Measurements from ENCODE around the gene VWA8. TPM values are rescaled to one million over a fixed set of nuclear protein-coding genes. Genes with fewer than 3 reads are reported as not detected.

Gene VWA8
- polyA plus RNA-seq, 3 donors, result 2.0 to 4.4 (median 3.4) TPM

DNA sequence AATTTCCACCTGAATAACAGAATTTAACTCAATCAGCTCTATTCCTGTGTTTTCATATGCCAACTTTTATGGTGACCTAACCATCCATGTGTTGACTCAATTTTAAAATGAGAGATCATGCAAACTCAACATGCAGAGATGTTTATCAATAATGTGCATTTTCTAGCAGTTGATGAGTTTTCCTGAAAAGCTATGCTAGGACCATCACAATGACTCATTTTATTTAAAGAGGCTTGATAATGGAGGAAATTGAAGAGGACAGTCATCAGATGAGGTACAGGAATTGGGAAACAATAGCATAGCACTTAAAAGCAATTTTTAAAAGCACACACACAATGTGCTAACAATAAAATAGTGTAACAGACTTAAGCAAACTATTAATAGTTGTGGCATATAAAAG, 127.1 kb downstream of the VWA8 start:
- Mint-ChIP-seq H3K36me3 (peaks cover 18 to 30% of the 10 kb centered on the region in 2 donors), H3K4me1 (peaks cover 16% of the 10 kb centered on the region), H3K4me3 (no peak overlapping the region), H3K27ac (no peak overlapping the region), H3K9me3 (peaks cover 0 to 4% (median 3%) of the 10 kb centered on the region in 7 donors), H3K27me3 (ENCODE audit: low read depth in 3 of 3) (no peaks in the 10 kb centered on the region)
- Histone ChIP-seq H3K4me1 (ENCODE audit: control insufficient read depth in 1 of 2, insufficient read depth in 2 of 2, low read length in 2 of 2) (peaks cover 6 to 19% of the 10 kb centered on the region in 2 donors), H3K36me3 (replicated peaks in 1 of 2; ENCODE audit: control insufficient read depth in 1 of 2, insufficient read depth in 2 of 2, low read length in 2 of 2) (peaks cover 0 to 11% of the 10 kb centered on the region in 2 donors), H3K4me3 (replicated peaks in 1 of 3; ENCODE audit: low read depth in 2 of 3, low read length in 3 of 3) (no peak overlapping the region), H3K9ac (ENCODE audit: insufficient read depth, low read length, poor library complexity, severe bottlenecking) (no peak overlapping the region), H2AFZ (ENCODE audit: insufficient read depth, low read depth, low read length, poor library complexity, severe bottlenecking) (no peak overlapping the region), H3K27me3 (ENCODE audit: control insufficient read depth in 2 of 2, insufficient read depth in 2 of 2, low read length in 2 of 2) (no peaks in the 10 kb centered on the region), H4K20me1 (ENCODE audit: insufficient read depth, low read length) (no peaks in the 10 kb centered on the region), H3K4me2 (replicated peaks; ENCODE audit: extremely low read depth, low read length, poor library complexity, severe bottlenecking) (no peak overlapping the region), H3K9me3 (replicated peaks in 1 of 2; ENCODE audit: control insufficient read depth in 1 of 2, insufficient read depth in 1 of 2, low read length in 2 of 2) (no peaks in the 10 kb centered on the region), H3K79me2 (ENCODE audit: insufficient read depth, low read length) (no peaks in the 10 kb centered on the region), H3K27ac (ENCODE audit: low read depth in 1 of 2, low read length in 2 of 2) (no peak overlapping the region)
- no peak for DNase-seq
- TF ChIP-seq, protein P1, sequence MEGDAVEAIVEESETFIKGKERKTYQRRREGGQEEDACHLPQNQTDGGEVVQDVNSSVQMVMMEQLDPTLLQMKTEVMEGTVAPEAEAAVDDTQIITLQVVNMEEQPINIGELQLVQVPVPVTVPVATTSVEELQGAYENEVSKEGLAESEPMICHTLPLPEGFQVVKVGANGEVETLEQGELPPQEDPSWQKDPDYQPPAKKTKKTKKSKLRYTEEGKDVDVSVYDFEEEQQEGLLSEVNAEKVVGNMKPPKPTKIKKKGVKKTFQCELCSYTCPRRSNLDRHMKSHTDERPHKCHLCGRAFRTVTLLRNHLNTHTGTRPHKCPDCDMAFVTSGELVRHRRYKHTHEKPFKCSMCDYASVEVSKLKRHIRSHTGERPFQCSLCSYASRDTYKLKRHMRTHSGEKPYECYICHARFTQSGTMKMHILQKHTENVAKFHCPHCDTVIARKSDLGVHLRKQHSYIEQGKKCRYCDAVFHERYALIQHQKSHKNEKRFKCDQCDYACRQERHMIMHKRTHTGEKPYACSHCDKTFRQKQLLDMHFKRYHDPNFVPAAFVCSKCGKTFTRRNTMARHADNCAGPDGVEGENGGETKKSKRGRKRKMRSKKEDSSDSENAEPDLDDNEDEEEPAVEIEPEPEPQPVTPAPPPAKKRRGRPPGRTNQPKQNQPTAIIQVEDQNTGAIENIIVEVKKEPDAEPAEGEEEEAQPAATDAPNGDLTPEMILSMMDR (IDR thresholded peaks at IDR 0.05), result no peak
- intact Hi-C loops (cut with micrococcal nuclease), result loop anchor here in 1 of 2 donors (10.0 kb wide), 1 partner anchor 169 kb away; no protein-coding TSS in a partner anchor

DNA sequence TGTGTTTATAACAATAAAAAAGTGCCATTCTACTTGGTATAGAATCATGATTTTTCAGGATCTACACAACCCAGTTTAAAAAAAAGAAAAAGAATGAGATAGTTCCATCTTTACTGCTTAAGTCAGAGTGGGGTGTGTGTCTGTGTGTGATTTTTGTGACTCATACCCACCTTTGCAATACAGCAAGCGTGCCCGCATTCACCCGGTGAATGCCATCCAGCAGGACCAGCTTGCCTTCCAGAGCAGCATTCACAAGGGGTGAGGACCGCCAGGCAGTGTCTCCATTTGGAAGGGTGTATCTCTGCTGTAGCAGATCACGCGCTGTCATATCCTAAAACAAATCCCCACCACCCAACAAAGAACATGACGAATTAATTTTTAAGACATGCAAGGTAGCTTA, 127.7 kb downstream of the VWA8 start:
- Mint-ChIP-seq H3K27me3 (ENCODE audit: low read depth in 3 of 3) (no peaks in the 10 kb centered on the region), H3K36me3 (peaks cover 18 to 30% of the 10 kb centered on the region in 2 donors), H3K9me3 (peaks cover 0 to 4% (median 3%) of the 10 kb centered on the region in 7 donors), H3K4me1 (peaks cover 14% of the 10 kb centered on the region), H3K4me3 (no peak overlapping the region), H3K27ac (no peak overlapping the region)
- no CpG with 5 or more reads among the region's 7 CpGs for WGBS (ENCODE audit: insufficient coverage)
- H3K9ac ChIP-seq (ENCODE audit: insufficient read depth, low read length, poor library complexity, severe bottlenecking), result no peak overlapping the region
- intact Hi-C loops (cut with micrococcal nuclease), result loop anchor here in 1 of 2 donors (10.0 kb wide), 1 partner anchor 168 kb away; no protein-coding TSS in a partner anchor
- H2AFZ ChIP-seq (ENCODE audit: insufficient read depth, low read depth, low read length, poor library complexity, severe bottlenecking), result no peak overlapping the region
- no peaks in the 10 kb centered on the region for H3K9me3 ChIP-seq (replicated peaks in 1 of 2; ENCODE audit: control insufficient read depth in 1 of 2, insufficient read depth in 1 of 2, low read length in 2 of 2)
- no peaks in the 10 kb centered on the region for H4K20me1 ChIP-seq (ENCODE audit: insufficient read depth, low read length)
- H3K36me3 ChIP-seq (replicated peaks in 1 of 2; ENCODE audit: control insufficient read depth in 1 of 2, insufficient read depth in 2 of 2, low read length in 2 of 2), result peaks cover 0 to 11% of the 10 kb centered on the region in 2 donors
- H3K27ac ChIP-seq (ENCODE audit: low read depth in 1 of 2, low read length in 2 of 2), result no peak overlapping the region
- DNase-seq, result no peak
- TF ChIP-seq, protein P1 (IDR thresholded peaks at IDR 0.05), result no peak
- H3K4me3 ChIP-seq (replicated peaks in 1 of 3; ENCODE audit: low read depth in 2 of 3, low read length in 3 of 3), result no peak overlapping the region
- peaks cover 6 to 18% of the 10 kb centered on the region in 2 donors for H3K4me1 ChIP-seq (ENCODE audit: control insufficient read depth in 1 of 2, insufficient read depth in 2 of 2, low read length in 2 of 2)
- no peaks in the 10 kb centered on the region for H3K79me2 ChIP-seq (ENCODE audit: insufficient read depth, low read length)
- no peak overlapping the region for H3K4me2 ChIP-seq (replicated peaks; ENCODE audit: extremely low read depth, low read length, poor library complexity, severe bottlenecking)
- no peaks in the 10 kb centered on the region for H3K27me3 ChIP-seq (ENCODE audit: control insufficient read depth in 2 of 2, insufficient read depth in 2 of 2, low read length in 2 of 2)
